ENCODE results near the gene TAX1BP1.

The TAX1BP1 gene

GRCh38 chr7:27712217-27712616 lies 27.7 kb upstream of the TAX1BP1 start:
- Histone ChIP-seq H4K20me1 (ENCODE audit: insufficient read depth, low read length) (no peaks in the 10 kb centered on the region), H3K4me2 (ENCODE audit: insufficient read depth, low read length) (no peak overlapping the region), H3K27me3 (ENCODE audit: insufficient read depth, low read length, poor library complexity) (peaks cover 5% of the 10 kb centered on the region), H3K79me2 (ENCODE audit: insufficient read depth, low read length) (no peaks in the 10 kb centered on the region), H3K4me1 (ENCODE audit: insufficient read depth, low read length) (no peaks in the 10 kb centered on the region), H3K27ac (ENCODE audit: low read length) (no peak overlapping the region), H3K9me3 (ENCODE audit: insufficient read depth, low read length, severe bottlenecking) (no peaks in the 10 kb centered on the region), H2AFZ (ENCODE audit: low read depth, low read length) (peak overlapping the region; percentile 19; the same call in 1 of the 2 replicates), H3K9ac (ENCODE audit: low read depth, low read length) (no peak overlapping the region), H3K4me3 (ENCODE audit: low read depth in 1 of 2, low read length in 2 of 2) (no peak overlapping the region), H3K36me3 (ENCODE audit: insufficient read depth, low read length) (no peaks in the 10 kb centered on the region)
- ATAC-seq (ENCODE audit: insufficient read depth, low read depth) (no peak), DNase-seq (no peak)
- TF ChIP-seq EZH2 (IDR thresholded peaks at IDR 0.05; ENCODE audit: borderline replicate concordance, low read depth, low read length, severe bottlenecking), result no peak
- TF ChIP-seq, protein P1, sequence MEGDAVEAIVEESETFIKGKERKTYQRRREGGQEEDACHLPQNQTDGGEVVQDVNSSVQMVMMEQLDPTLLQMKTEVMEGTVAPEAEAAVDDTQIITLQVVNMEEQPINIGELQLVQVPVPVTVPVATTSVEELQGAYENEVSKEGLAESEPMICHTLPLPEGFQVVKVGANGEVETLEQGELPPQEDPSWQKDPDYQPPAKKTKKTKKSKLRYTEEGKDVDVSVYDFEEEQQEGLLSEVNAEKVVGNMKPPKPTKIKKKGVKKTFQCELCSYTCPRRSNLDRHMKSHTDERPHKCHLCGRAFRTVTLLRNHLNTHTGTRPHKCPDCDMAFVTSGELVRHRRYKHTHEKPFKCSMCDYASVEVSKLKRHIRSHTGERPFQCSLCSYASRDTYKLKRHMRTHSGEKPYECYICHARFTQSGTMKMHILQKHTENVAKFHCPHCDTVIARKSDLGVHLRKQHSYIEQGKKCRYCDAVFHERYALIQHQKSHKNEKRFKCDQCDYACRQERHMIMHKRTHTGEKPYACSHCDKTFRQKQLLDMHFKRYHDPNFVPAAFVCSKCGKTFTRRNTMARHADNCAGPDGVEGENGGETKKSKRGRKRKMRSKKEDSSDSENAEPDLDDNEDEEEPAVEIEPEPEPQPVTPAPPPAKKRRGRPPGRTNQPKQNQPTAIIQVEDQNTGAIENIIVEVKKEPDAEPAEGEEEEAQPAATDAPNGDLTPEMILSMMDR (IDR thresholded peaks at IDR 0.05; ENCODE audit: borderline replicate concordance, extremely low read depth, low read length, poor library complexity, severe bottlenecking), result no peak

GRCh38 chr7:27714831-27715444 lies 25.0 kb upstream of the TAX1BP1 start:
- no peak for ATAC-seq (ENCODE audit: insufficient read depth, low read depth)
- no peak for TF ChIP-seq EZH2 (IDR thresholded peaks at IDR 0.05; ENCODE audit: borderline replicate concordance, low read depth, low read length, severe bottlenecking)
- TF ChIP-seq, protein P1 (IDR thresholded peaks at IDR 0.05; ENCODE audit: borderline replicate concordance, extremely low read depth, low read length, poor library complexity, severe bottlenecking), result no peak
- Histone ChIP-seq H3K4me3 (ENCODE audit: low read depth in 1 of 2, low read length in 2 of 2) (no peak overlapping the region), H3K9ac (ENCODE audit: low read depth, low read length) (no peak overlapping the region), H2AFZ (ENCODE audit: low read depth, low read length) (no peak overlapping the region), H3K4me1 (ENCODE audit: insufficient read depth, low read length) (no peaks in the 10 kb centered on the region), H3K27me3 (ENCODE audit: insufficient read depth, low read length, poor library complexity) (peaks cover 5% of the 10 kb centered on the region), H3K9me3 (ENCODE audit: insufficient read depth, low read length, severe bottlenecking) (no peaks in the 10 kb centered on the region), H3K36me3 (ENCODE audit: insufficient read depth, low read length) (no peaks in the 10 kb centered on the region), H4K20me1 (ENCODE audit: insufficient read depth, low read length) (no peaks in the 10 kb centered on the region), H3K79me2 (ENCODE audit: insufficient read depth, low read length) (no peaks in the 10 kb centered on the region), H3K27ac (ENCODE audit: low read length) (no peak overlapping the region), H3K4me2 (ENCODE audit: insufficient read depth, low read length) (no peak overlapping the region)
- no peak for DNase-seq

GRCh38 chr7:27723085-27723484 lies 16.9 kb upstream of the TAX1BP1 start:
- no peaks in the 10 kb centered on the region for H3K36me3 ChIP-seq (ENCODE audit: insufficient read depth, low read length)
- no peaks in the 10 kb centered on the region for H3K27me3 ChIP-seq (ENCODE audit: insufficient read depth, low read length, poor library complexity)
- no peak overlapping the region for H3K4me3 ChIP-seq (ENCODE audit: low read depth in 1 of 2, low read length in 2 of 2)
- no peaks in the 10 kb centered on the region; the same call in 1 of the 2 replicates for H3K4me1 ChIP-seq (ENCODE audit: insufficient read depth, low read length)
- H3K79me2 ChIP-seq (ENCODE audit: insufficient read depth, low read length), result no peaks in the 10 kb centered on the region
- no peak overlapping the region for H3K4me2 ChIP-seq (ENCODE audit: insufficient read depth, low read length)
- ATAC-seq (ENCODE audit: insufficient read depth, low read depth) (peak; percentile 72), DNase-seq (no peak)
- no peaks in the 10 kb centered on the region for H4K20me1 ChIP-seq (ENCODE audit: insufficient read depth, low read length)
- no peak overlapping the region for H3K9ac ChIP-seq (ENCODE audit: low read depth, low read length)
- H3K9me3 ChIP-seq (ENCODE audit: insufficient read depth, low read length, severe bottlenecking), result no peaks in the 10 kb centered on the region
- TF ChIP-seq, protein P1 (IDR thresholded peaks at IDR 0.05; ENCODE audit: borderline replicate concordance, extremely low read depth, low read length, poor library complexity, severe bottlenecking), result peak; percentile 41
- no peak for TF ChIP-seq EZH2 (IDR thresholded peaks at IDR 0.05; ENCODE audit: borderline replicate concordance, low read depth, low read length, severe bottlenecking)
- H3K27ac ChIP-seq (ENCODE audit: low read length), result no peak overlapping the region
- H2AFZ ChIP-seq (ENCODE audit: low read depth, low read length), result no peak overlapping the region

Measured in DND-41 (cell line).